H9 (cell line): ENCODE data around the gene NTRK2. TPM values are rescaled to one million over a fixed set of nuclear protein-coding genes. Genes with fewer than 3 reads are reported as not detected.

Experiments
- DNase-seq: peaks from one replicate; pipeline ENCODE4 v3.0.0-alpha.2; 2017
- H2AFZ ChIP-seq: one replicate; pipeline ENCODE4 v1.6.1; 2013; ENCODE audit warnings: mild to moderate bottlenecking, low read length, control low read depth, moderate library complexity
- H2AK5ac ChIP-seq: 2 replicates; pipeline ENCODE4 v1.6.1; 2013; ENCODE audit warnings: low read length, control low read depth, mixed read lengths; ENCODE audit not compliant: insufficient read length
- H2BK120ac ChIP-seq: one replicate; pipeline ENCODE4 v1.6.1; 2013; ENCODE audit warnings: low read depth, mild to moderate bottlenecking, low read length, control low read depth, inconsistent platforms; ENCODE audit not compliant: poor library complexity, severe bottlenecking
- H2BK12ac ChIP-seq: 2 replicates; pipeline ENCODE4 v1.6.1; 2013; ENCODE audit warnings: low read length, control low read depth, mixed read lengths, low read depth; ENCODE audit not compliant: insufficient read length
- H2BK15ac ChIP-seq: 2 replicates; pipeline ENCODE4 v1.6.1; 2013; ENCODE audit warnings: low read depth, low read length, control low read depth
- H2BK20ac ChIP-seq: one replicate; pipeline ENCODE4 v1.6.1; 2013; ENCODE audit warnings: low read depth, mild to moderate bottlenecking, low read length, control low read depth, inconsistent platforms; ENCODE audit not compliant: poor library complexity, severe bottlenecking
- H2BK5ac ChIP-seq: 2 replicates; pipeline ENCODE4 v1.6.1; 2013; ENCODE audit warnings: low read length, control low read depth, mixed read lengths; ENCODE audit not compliant: insufficient read length
- H3K14ac ChIP-seq: 2 replicates; pipeline ENCODE4 v1.6.1; 2013; ENCODE audit warnings: low read length, control low read depth; ENCODE audit not compliant: insufficient read depth
- H3K18ac ChIP-seq: 2 replicates; pipeline ENCODE4 v1.6.1; 2013; ENCODE audit warnings: low read depth, mild to moderate bottlenecking, mixed read lengths, low read length, control low read depth; ENCODE audit not compliant: insufficient read length
- H3K23ac ChIP-seq: 2 replicates; pipeline ENCODE4 v1.6.1; 2013; ENCODE audit warnings: low read length, control low read depth, mixed read lengths, low read depth; ENCODE audit not compliant: insufficient read length
- H3K23me2 ChIP-seq: 2 replicates; pipeline ENCODE4 v1.6.1; 2013; ENCODE audit warnings: low read depth, mild to moderate bottlenecking, mixed read lengths, low read length, control low read depth; ENCODE audit not compliant: insufficient read length, poor library complexity, severe bottlenecking
- H3K27ac ChIP-seq: 2 replicates; pipeline ENCODE4 v1.5.1; 2013; ENCODE audit warnings: low read length, control low read depth, mixed read lengths, low read depth; ENCODE audit not compliant: insufficient read length
- H3K27me3 ChIP-seq: 2 replicates; pipeline ENCODE4 v1.6.1; 2013; ENCODE audit warnings: low read length, control low read depth, inconsistent platforms; ENCODE audit not compliant: insufficient read depth
- H3K4ac ChIP-seq: 2 replicates; pipeline ENCODE4 v1.6.1; 2013; ENCODE audit warnings: low read depth, mild to moderate bottlenecking, control low read depth, inconsistent platforms, low read length, moderate library complexity
- H3K4me1 ChIP-seq: 2 replicates; pipeline ENCODE4 v1.6.1; 2013; ENCODE audit warnings: low read length, control low read depth, inconsistent platforms; ENCODE audit not compliant: insufficient read depth
- H3K4me2 ChIP-seq: 2 replicates; pipeline ENCODE4 v1.6.1; 2013; ENCODE audit warnings: low read length, control low read depth, mixed read lengths; ENCODE audit not compliant: insufficient read length, insufficient read depth
- H3K56ac ChIP-seq: 2 replicates; pipeline ENCODE4 v1.6.1; 2013; ENCODE audit warnings: low read depth, mild to moderate bottlenecking, mixed read lengths, low read length, control low read depth; ENCODE audit not compliant: insufficient read length
- H3K79me1 ChIP-seq: 2 replicates; pipeline ENCODE4 v1.6.1; 2013; ENCODE audit warnings: low read depth, mild to moderate bottlenecking, moderate library complexity, low read length, control low read depth, inconsistent platforms; ENCODE audit not compliant: insufficient read depth, poor library complexity, severe bottlenecking
- H3K79me2 ChIP-seq: 2 replicates; pipeline ENCODE4 v1.6.1; 2013; ENCODE audit warnings: low read length, control low read depth, inconsistent platforms; ENCODE audit not compliant: insufficient read depth
- H3K9ac ChIP-seq: 2 replicates; pipeline ENCODE4 v1.6.1; 2013; ENCODE audit warnings: low read length, control low read depth, mixed read lengths; ENCODE audit not compliant: insufficient read length; ENCODE audit errors: extremely low read depth
- H3K9me3 ChIP-seq: one replicate; pipeline ENCODE4 v1.6.1; 2013; ENCODE audit warnings: low read depth, low read length, inconsistent platforms; ENCODE audit not compliant: control insufficient read depth
- H3T11ph ChIP-seq: one replicate; pipeline ENCODE4 v1.6.1; 2013; ENCODE audit warnings: mild to moderate bottlenecking, low read length, control low read depth, inconsistent platforms
- H4K20me1 ChIP-seq: one replicate; pipeline ENCODE4 v1.6.1; 2013; ENCODE audit not compliant: control insufficient read depth, insufficient read length, insufficient read depth
- H4K5ac ChIP-seq: 2 replicates; pipeline ENCODE4 v1.6.1; 2013; ENCODE audit warnings: low read depth, mild to moderate bottlenecking, mixed read lengths, low read length, control low read depth; ENCODE audit not compliant: insufficient read length
- H4K8ac ChIP-seq: replicated peaks from 2 replicates; pipeline ENCODE4 v1.6.1; 2013; ENCODE audit warnings: low read length, control low read depth, mixed read lengths, low read depth; ENCODE audit not compliant: insufficient read length
- H4K91ac ChIP-seq: 2 replicates; pipeline ENCODE4 v1.6.1; 2013; ENCODE audit warnings: low read depth, mild to moderate bottlenecking, moderate library complexity, mixed read lengths, low read length, control low read depth; ENCODE audit not compliant: insufficient read length
- H3K27ac Mint-ChIP-seq, 3 experiments: 2 replicates in 2 of 3; 3 replicates in 1 of 3; pipeline ENCODE4 v1.8.0; 2020 to 2021; ENCODE audit warnings: mixed read lengths in 3 of 3, mild to moderate bottlenecking in 1 of 3, moderate library complexity in 1 of 3
- H3K27me3 Mint-ChIP-seq: 2 replicates; pipeline ENCODE4 v1.8.0; 2021; ENCODE audit warnings: low read depth, mild to moderate bottlenecking, moderate library complexity, mixed read lengths
- H3K36me3 Mint-ChIP-seq, 3 experiments: 2 replicates in 2 of 3; 3 replicates in 1 of 3; pipeline ENCODE4 v1.8.0; 2020 to 2021; ENCODE audit warnings: low read depth in 3 of 3, mixed read lengths in 3 of 3; ENCODE audit not compliant: insufficient read depth in 1 of 3
- H3K4me1 Mint-ChIP-seq, 2 experiments: 2 replicates each; pipeline ENCODE4 v1.8.0; 2020; ENCODE audit warnings: mixed read lengths in 2 of 2
- H3K4me3 Mint-ChIP-seq, 2 experiments: 2 replicates in 1 of 2; 3 replicates in 1 of 2; pipeline ENCODE4 v1.8.0; 2020 to 2021; ENCODE audit warnings: mild to moderate bottlenecking in 2 of 2, mixed read lengths in 2 of 2, moderate library complexity in 1 of 2
- H3K9me3 Mint-ChIP-seq, 2 experiments: 2 replicates in 1 of 2; 3 replicates in 1 of 2; pipeline ENCODE4 v1.8.0; 2020; ENCODE audit warnings: mild to moderate bottlenecking in 2 of 2, mixed read lengths in 2 of 2, moderate library complexity in 1 of 2
- CTCF ChIP-seq: fragments of 200-600 bp; sonication (generic); conservative IDR thresholded peaks from 3 replicates; pipeline ENCODE4 v1.8.0; 2021; ENCODE audit warnings: antibody characterized with exemption, mild to moderate bottlenecking
- WGBS: extraction: QIAGEN DNeasy Blood & Tissue Kit; methylation state at CpG from one replicate; pipeline ENCODE4 v1.1.7; 2013; ENCODE audit warnings: missing lambda C conversion rate, low lambda C conversion rate, mixed read lengths; ENCODE audit not compliant: insufficient read length; ENCODE audit errors: extremely low coverage; 5-methylcytosine and 5-hydroxymethylcytosine counted together
- total RNA-seq: library from RNA; stranded (reverse); gene quantifications from 2 replicates; pipeline ENCODE4 v1.2.1, GENCODE V29; 2021

Gene NTRK2
- total RNA-seq, 1 experiment from 2014 or later, result 0.02 TPM

- Histone ChIP-seq H3K9ac (no peak overlapping the region), H2BK20ac (no peak overlapping the region), H2BK15ac (no peak overlapping the region), H3K79me1 (no peaks in the 10 kb centered on the region), H3K4ac (no peak overlapping the region), H2BK120ac (no peak overlapping the region), H3K27ac (no peak overlapping the region), H4K20me1 (no peaks in the 10 kb centered on the region), H3K18ac (no peak overlapping the region), H2AFZ (no peak overlapping the region), H3K79me2 (no peaks in the 10 kb centered on the region), H3K9me3 (no peaks in the 10 kb centered on the region), H4K5ac (no peak overlapping the region), H3K23me2 (no peaks in the 10 kb centered on the region), H2AK5ac (no peak overlapping the region), H2BK5ac (no peak overlapping the region), H3K56ac (no peak overlapping the region), H2BK12ac (no peak overlapping the region), H3K23ac (no peak overlapping the region), H3K27me3 (no peaks in the 10 kb centered on the region), H3K14ac (no peak overlapping the region), H3T11ph (no peak overlapping the region), H4K8ac (no peak overlapping the region), H3K4me2 (no peak overlapping the region), H3K4me1 (no peaks in the 10 kb centered on the region), H4K91ac (no peak overlapping the region)
- no peaks in the 10 kb centered on the region for H3K27me3 Mint-ChIP-seq
- H3K9me3 Mint-ChIP-seq, result no peaks in the 10 kb centered on the region
- no peak overlapping the region for H3K27ac Mint-ChIP-seq
- no peaks in the 10 kb centered on the region for H3K36me3 Mint-ChIP-seq
- WGBS, result no CpG with 5 or more reads among the region's 4 CpGs
- TF ChIP-seq CTCF, result no peak
- H3K4me3 Mint-ChIP-seq, result no peak overlapping the region
- H3K4me1 Mint-ChIP-seq, result peaks cover 2 to 3% of the 10 kb centered on the region in 2 experiments; a peak in 2 of 4 replicates
- no peak for DNase-seq
Measured at GRCh38 chr9:84775056-84775643, 105.6 kb downstream of the NTRK2 start.
